Endodermal cell (in vitro differentiated cells): Measurements from ENCODE around the gene SCIMP. TPM values are rescaled to one million over a fixed set of nuclear protein-coding genes. Genes with fewer than 3 reads are reported as not detected.
A peak's percentile ranks its signal among the peaks of the same experiment; 100 is the strongest.
"Not testable (repeated sequence)": the region's sequence is repeated elsewhere in the genome, so short reads cannot be mapped to it uniquely, and the experiment has no call there.

ENCODE experiments used
- DNase-seq: peaks from one replicate; pipeline ENCODE4 v3.0.0-alpha.2; 2017
- H3K27ac ChIP-seq: 2 replicates; pipeline ENCODE4 v1.5.1; 2013; ENCODE audit warnings: mild to moderate bottlenecking, low read depth, low read length, moderate library complexity
- H3K27me3 ChIP-seq: 2 replicates; pipeline ENCODE4 v1.6.1; 2013; ENCODE audit warnings: mild to moderate bottlenecking, low read length, moderate library complexity; ENCODE audit not compliant: insufficient read depth, control insufficient read depth, poor library complexity, severe bottlenecking
- H3K36me3 ChIP-seq: 2 replicates; pipeline ENCODE4 v1.7.0; 2013; ENCODE audit warnings: mild to moderate bottlenecking, low read length, moderate library complexity; ENCODE audit not compliant: control insufficient read depth, insufficient read depth
- H3K4me1 ChIP-seq: one replicate; pipeline ENCODE4 v1.7.0; 2013; ENCODE audit warnings: low read length; ENCODE audit not compliant: control insufficient read depth, insufficient read depth
- H3K4me3 ChIP-seq: 2 replicates; pipeline ENCODE4 v1.5.1; 2013; ENCODE audit warnings: mild to moderate bottlenecking, low read length, moderate library complexity
- H3K9ac ChIP-seq: 2 replicates; pipeline ENCODE4 v1.6.1; 2013; ENCODE audit warnings: mild to moderate bottlenecking, low read length, moderate library complexity; ENCODE audit not compliant: poor library complexity, severe bottlenecking; ENCODE audit errors: extremely low read depth
- H3K9me3 ChIP-seq: 2 replicates; pipeline ENCODE4 v1.6.1; 2013; ENCODE audit warnings: mild to moderate bottlenecking, low read length, moderate library complexity; ENCODE audit not compliant: control insufficient read depth
- H3K27ac Mint-ChIP-seq: 2 replicates; pipeline ENCODE4 v1.8.0; 2020; ENCODE audit warnings: mixed read lengths
- H3K27me3 Mint-ChIP-seq: 2 replicates; pipeline ENCODE4 v1.8.0; 2021; ENCODE audit warnings: mild to moderate bottlenecking, mixed read lengths; ENCODE audit not compliant: insufficient read depth
- H3K36me3 Mint-ChIP-seq: 2 replicates; pipeline ENCODE4 v1.8.0; 2020; ENCODE audit warnings: low read depth, mixed read lengths
- H3K4me1 Mint-ChIP-seq: 2 replicates; pipeline ENCODE4 v1.8.0; 2020; ENCODE audit warnings: mixed read lengths
- H3K4me3 Mint-ChIP-seq: 2 replicates; pipeline ENCODE4 v1.8.0; 2020; ENCODE audit warnings: mild to moderate bottlenecking, moderate library complexity, mixed read lengths
- H3K9me3 Mint-ChIP-seq: 2 replicates; pipeline ENCODE4 v1.8.0; 2020; ENCODE audit warnings: mild to moderate bottlenecking, mixed read lengths
- CTCF ChIP-seq: fragments of 200-600 bp; sonication (generic); conservative IDR thresholded peaks from 2 replicates; pipeline ENCODE4 v1.5.0; 2021; ENCODE audit warnings: antibody characterized with exemption, mild to moderate bottlenecking
- WGBS, 2 experiments: methylation state at CpG; one replicate each; pipeline versions ENCODE4 v1.1.5 to v1.1.7; 2013; ENCODE audit warnings: missing lambda C conversion rate in 2 of 2, mixed read lengths in 1 of 2; ENCODE audit not compliant: insufficient coverage in 1 of 2, insufficient read length in 1 of 2; 5-methylcytosine and 5-hydroxymethylcytosine counted together
- total RNA-seq, 2 donors: library from RNA; stranded (reverse); fragmentation: NEBNext Ultra II Directional in 1 of 2; extraction: Animal tissue kit (Norgen Biotek cat#: 25700) in 1 of 2; gene quantifications; 2 replicates in 1 of 2; 3 replicates in 1 of 2; pipeline ENCODE4 v1.2.1, GENCODE V29; 2021

The SCIMP gene
- total RNA-seq, 2 donors from 2014 or later, result not detected

- Mint-ChIP-seq H3K27ac (no peak overlapping the region), H3K4me3 (no peak overlapping the region), H3K36me3 (peaks cover 6% of the 10 kb centered on the region), H3K4me1 (peaks cover 6% of the 10 kb centered on the region), H3K9me3 (peaks cover 2% of the 10 kb centered on the region), H3K27me3 (peaks cover 19% of the 10 kb centered on the region)
- Histone ChIP-seq H3K4me1 (no peaks in the 10 kb centered on the region), H3K4me3 (no peak overlapping the region), H3K9me3 (peaks cover 6% of the 10 kb centered on the region), H3K27ac (no peak overlapping the region), H3K27me3 (no peaks in the 10 kb centered on the region), H3K9ac (no peak overlapping the region), H3K36me3 (no peaks in the 10 kb centered on the region)
- no peak for TF ChIP-seq CTCF
- 81 to 92% methylated on average over 3 to 4 of the region's 4 CpGs for WGBS, 2 experiments
- DNase-seq, result no peak
Measured at GRCh38 chr17:5238333-5238732, 3.7 kb upstream of the SCIMP start.

GRCh38 chr17:5237541-5238016, 2.9 kb upstream of the SCIMP start:
- H3K4me1 ChIP-seq, result no peaks in the 10 kb centered on the region
- DNase-seq, result peak; percentile 94
- TF ChIP-seq CTCF, result peak; percentile 94
- no peak overlapping the region for H3K9ac ChIP-seq
- H3K36me3 Mint-ChIP-seq, result peaks cover 6% of the 10 kb centered on the region
- H3K4me3 Mint-ChIP-seq, result no peak overlapping the region
- H3K9me3 ChIP-seq, result peaks cover 5% of the 10 kb centered on the region
- H3K27me3 Mint-ChIP-seq, result peaks cover 19% of the 10 kb centered on the region
- no peaks in the 10 kb centered on the region for H3K36me3 ChIP-seq
- no peak overlapping the region for H3K4me3 ChIP-seq
- H3K27ac ChIP-seq, result no peak overlapping the region
- H3K4me1 Mint-ChIP-seq, result peaks cover 5% of the 10 kb centered on the region
- 31 to 38% methylated on average over 2 to 6 of the region's 6 CpGs for WGBS, 2 experiments
- peaks cover 2% of the 10 kb centered on the region for H3K9me3 Mint-ChIP-seq
- no peaks in the 10 kb centered on the region for H3K27me3 ChIP-seq
- no peak overlapping the region for H3K27ac Mint-ChIP-seq

GRCh38 chr17:5236938-5237540, 2.4 kb upstream of the SCIMP start:
- no peak for TF ChIP-seq CTCF

GRCh38 chr17:5233492-5233891, 1.2 kb downstream of the SCIMP start:
- H3K27me3 ChIP-seq, H3K9ac ChIP-seq, H3K27me3 Mint-ChIP-seq, H3K4me3 Mint-ChIP-seq, H3K27ac Mint-ChIP-seq, H3K4me1 ChIP-seq, H3K9me3 Mint-ChIP-seq, H3K4me3 ChIP-seq, DNase-seq, H3K9me3 ChIP-seq, H3K27ac ChIP-seq, H3K36me3 Mint-ChIP-seq, H3K36me3 ChIP-seq, H3K4me1 Mint-ChIP-seq: not testable (repeated sequence)
- WGBS, 2 experiments, result 91 to 97% methylated on average over 5 to 7 of the region's 7 CpGs

More at GRCh38 chr17:5236938-5237540, 2.4 kb upstream of the SCIMP start:
- no peak overlapping the region for H3K4me3 ChIP-seq
- H3K27ac ChIP-seq, result no peak overlapping the region
- no peaks in the 10 kb centered on the region for H3K36me3 ChIP-seq
- no peaks in the 10 kb centered on the region for H3K4me1 ChIP-seq
- peaks cover 6% of the 10 kb centered on the region for H3K36me3 Mint-ChIP-seq
- peaks cover 19% of the 10 kb centered on the region for H3K27me3 Mint-ChIP-seq
- no peak overlapping the region for H3K27ac Mint-ChIP-seq
- peaks cover 2% of the 10 kb centered on the region for H3K9me3 ChIP-seq
- H3K27me3 ChIP-seq, result no peaks in the 10 kb centered on the region
- H3K4me3 Mint-ChIP-seq, result no peak overlapping the region
- no peak for DNase-seq
- peaks cover 10% of the 10 kb centered on the region for H3K4me1 Mint-ChIP-seq
- 92% methylated on average over 2 to 3 of the region's 3 CpGs for WGBS, 2 experiments
- no peak overlapping the region for H3K9ac ChIP-seq
- H3K9me3 Mint-ChIP-seq, result peaks cover under 1% of the 10 kb centered on the region
